AG04449 (cell line): ENCODE results near the gene UBE2F.

ENCODE experiments used
- CTCF ChIA-PET: fragments of 350-600 bp; formaldehyde crosslinking; extraction: SDS; loops from one replicate; lab custom pipeline; 2021; ENCODE audit warnings: antibody characterized with exemption; lab: Yijun Ruan, JAX
- POLR2A ChIA-PET: fragments of 400-600, 350-600 bp; formaldehyde crosslinking; extraction: SDS; loops from one replicate; lab custom pipeline; 2020; ENCODE audit warnings: antibody characterized with exemption, inconsistent platforms; lab: Yijun Ruan, JAX
- DNase-seq: peaks from one replicate; pipeline ENCODE4 v3.0.0-alpha.2; 2010; ENCODE audit warnings: low read depth, low spot score
- H3K4me3 ChIP-seq: 2 replicates; pipeline ENCODE4 v1.5.1; 2011; ENCODE audit warnings: low read depth, mild to moderate bottlenecking, control low read depth, low read length
- CTCF ChIP-seq: IDR thresholded peaks from one replicate; pipeline ENCODE4 v1.5.1; 2011; ENCODE audit warnings: mild to moderate bottlenecking, moderate library complexity, low read length, control low read depth, inconsistent platforms; ENCODE audit not compliant: insufficient read depth; ENCODE audit errors: missing control alignments

Gene UBE2F

GRCh38 chr2:238023608-238024007, 56.8 kb downstream of the UBE2F start:
- DNase-seq = no peak
- CTCF ChIA-PET = interaction anchor here (0.6 kb wide), 1 partner anchor 352 kb away, joined by 3 read pairs; no protein-coding TSS in a partner anchor
- H3K4me3 ChIP-seq = no peak overlapping the region
- POLR2A ChIA-PET = no interaction called here
- no peak for TF ChIP-seq CTCF

- H3K4me3 ChIP-seq = no peak overlapping the region
- POLR2A ChIA-PET = no interaction called here
- no peak for TF ChIP-seq CTCF
- DNase-seq = peak; percentile 17
- CTCF ChIA-PET = no interaction called here
These were observed 58.2 kb downstream of the UBE2F start for GRCh38 chr2:238024986-238025385.

- TF ChIP-seq CTCF = no peak
- H3K4me3 ChIP-seq = no peak overlapping the region
- no peak for DNase-seq
- CTCF ChIA-PET = interaction anchor here (0.7 kb wide), 1 partner anchor 103 kb away, joined by 3 read pairs; no protein-coding TSS in a partner anchor
- POLR2A ChIA-PET = interaction anchor here (0.6 kb wide), 1 partner anchor 54 kb away, joined by 5 read pairs; no protein-coding TSS in a partner anchor
These were observed 59.0 kb downstream of the UBE2F start for GRCh38 chr2:238025741-238026360.

GRCh38 chr2:238027058-238027457, 60.2 kb downstream of the UBE2F start:
- ChIA-PET POLR2A (interaction anchor here (1.2 kb wide), 1 partner anchor 34 kb away, joined by 3 read pairs; the partner anchor contains the start of gene SCLY), CTCF (interaction anchor here (0.9 to 2.2 kb wide), 3 partner anchors 8 to 12 kb away, joined by 3 to 7 read pairs (median 7); no protein-coding TSS in a partner anchor)
- H3K4me3 ChIP-seq = no peak overlapping the region
- no peak for TF ChIP-seq CTCF
- peak; percentile 31 for DNase-seq

GRCh38 chr2:238027591-238028415, 61.0 kb downstream of the UBE2F start:
- no peak for TF ChIP-seq CTCF
- POLR2A ChIA-PET = interaction anchor here (0.6 to 1.2 kb wide), 2 partner anchors 33 to 62 kb away, joined by 3 read pairs; partner anchors contain the start of gene SCLY
- DNase-seq = no peak
- H3K4me3 ChIP-seq = no peak overlapping the region
- CTCF ChIA-PET = interaction anchor here (0.9 to 2.2 kb wide), 4 partner anchors 9 to 104 kb away, joined by 3 to 8 read pairs (median 7); no protein-coding TSS in a partner anchor
